Mesenchymal stem cell (in vitro differentiated cells and primary cell): ENCODE measurements around the gene L3MBTL1.

Source experiments
- DNase-seq: peaks from one replicate; pipeline ENCODE4 v3.0.0-alpha.2; 2013
- H2AFZ ChIP-seq: one replicate; pipeline ENCODE4 v1.6.1; 2013; ENCODE audit warnings: low read depth, mild to moderate bottlenecking, control low read depth, inconsistent platforms, low read length, moderate library complexity
- H2AK5ac ChIP-seq: 2 replicates; pipeline ENCODE4 v1.6.1; 2013; ENCODE audit warnings: low read length, moderate library complexity, mild to moderate bottlenecking, inconsistent platforms; ENCODE audit not compliant: severe bottlenecking
- H2BK120ac ChIP-seq: one replicate; pipeline ENCODE4 v1.6.1; 2013; ENCODE audit warnings: low read depth, mild to moderate bottlenecking, inconsistent platforms, low read length, moderate library complexity
- H2BK12ac ChIP-seq, 2 experiments: one replicate each; pipeline ENCODE4 v1.6.1; 2013; ENCODE audit warnings: inconsistent platforms in 2 of 2, low read length in 2 of 2, mild to moderate bottlenecking in 2 of 2, moderate library complexity in 2 of 2, control low read depth in 1 of 2
- H2BK15ac ChIP-seq: one replicate; pipeline ENCODE4 v1.6.1; 2013; ENCODE audit warnings: mild to moderate bottlenecking, low read depth, inconsistent platforms; ENCODE audit not compliant: poor library complexity, severe bottlenecking
- H2BK5ac ChIP-seq: 2 replicates; pipeline ENCODE4 v1.6.1; 2013; ENCODE audit warnings: low read depth, mild to moderate bottlenecking, low read length, control low read depth, inconsistent platforms; ENCODE audit not compliant: poor library complexity, severe bottlenecking
- H3K14ac ChIP-seq, 2 experiments: one replicate each; pipeline ENCODE4 v1.6.1; 2013; ENCODE audit warnings: inconsistent platforms in 2 of 2, low read length in 2 of 2, control low read depth in 1 of 2, mild to moderate bottlenecking in 1 of 2, moderate library complexity in 1 of 2
- H3K18ac ChIP-seq, 2 experiments: one replicate each; pipeline ENCODE4 v1.6.1; 2013; ENCODE audit warnings: inconsistent platforms in 2 of 2, low read length in 2 of 2, control low read depth in 1 of 2, low read depth in 1 of 2, mild to moderate bottlenecking in 1 of 2
- H3K23ac ChIP-seq, 2 experiments: one replicate each; pipeline ENCODE4 v1.6.1; 2013; ENCODE audit warnings: inconsistent platforms in 2 of 2, low read length in 2 of 2, mild to moderate bottlenecking in 2 of 2, moderate library complexity in 2 of 2, control low read depth in 1 of 2
- H3K27ac ChIP-seq: 2 replicates; pipeline ENCODE4 v1.5.1; 2013; ENCODE audit warnings: mild to moderate bottlenecking, moderate library complexity, low read length, control low read depth, inconsistent platforms; ENCODE audit not compliant: poor library complexity, severe bottlenecking
- H3K27me3 ChIP-seq, 2 experiments: 2 replicates each; pipeline versions ENCODE4 v1.6.1 to v1.7.0; 2013; ENCODE audit warnings: low read length in 2 of 2, mild to moderate bottlenecking in 2 of 2, moderate library complexity in 2 of 2, control low read depth in 1 of 2, inconsistent platforms in 1 of 2; ENCODE audit not compliant: control insufficient read depth in 1 of 2, insufficient read depth in 1 of 2
- H3K36me3 ChIP-seq, 2 experiments: 2 replicates each; pipeline versions ENCODE4 v1.6.1 to v1.7.0; 2013; ENCODE audit warnings: low read length in 2 of 2, control low read depth in 1 of 2, inconsistent platforms in 1 of 2, low read depth in 1 of 2, mild to moderate bottlenecking in 1 of 2; ENCODE audit not compliant: insufficient read depth in 2 of 2, control insufficient read depth in 1 of 2
- H3K4ac ChIP-seq, 2 experiments: one replicate each; pipeline ENCODE4 v1.6.1; 2013; ENCODE audit warnings: inconsistent platforms in 2 of 2, low read length in 2 of 2, mild to moderate bottlenecking in 2 of 2, moderate library complexity in 2 of 2, control low read depth in 1 of 2, low read depth in 1 of 2
- H3K4me1 ChIP-seq: 2 replicates; pipeline ENCODE4 v1.6.1; 2013; ENCODE audit warnings: low read depth, low read length, control low read depth; ENCODE audit not compliant: control insufficient read depth, insufficient read depth
- H3K4me2 ChIP-seq: 2 replicates; pipeline ENCODE4 v1.6.1; 2013; ENCODE audit warnings: low read length, mild to moderate bottlenecking, inconsistent platforms; ENCODE audit not compliant: poor library complexity, severe bottlenecking
- H3K4me3 ChIP-seq, 2 experiments: 2 replicates each; pipeline versions ENCODE4 v1.5.1 to v1.7.0; 2013; ENCODE audit warnings: low read length in 2 of 2, mild to moderate bottlenecking in 2 of 2, control low read depth in 1 of 2, low read depth in 1 of 2; ENCODE audit not compliant: insufficient read depth in 1 of 2
- H3K79me1 ChIP-seq: replicated peaks from 2 replicates; pipeline ENCODE4 v1.6.1; 2013; ENCODE audit warnings: mild to moderate bottlenecking, control low read depth, low read length, inconsistent platforms; ENCODE audit not compliant: poor library complexity, severe bottlenecking
- H3K9ac ChIP-seq: 2 replicates; pipeline ENCODE4 v1.7.0; 2013; ENCODE audit warnings: mild to moderate bottlenecking, low read length, moderate library complexity
- H3K9me3 ChIP-seq: 2 replicates; pipeline ENCODE4 v1.7.0; 2013; ENCODE audit warnings: mild to moderate bottlenecking, low read length; ENCODE audit not compliant: control insufficient read depth
- H4K8ac ChIP-seq: one replicate; pipeline ENCODE4 v1.6.1; 2013; ENCODE audit warnings: inconsistent platforms, mild to moderate bottlenecking, low read length, moderate library complexity
- H4K91ac ChIP-seq: one replicate; pipeline ENCODE4 v1.6.1; 2013; ENCODE audit warnings: mild to moderate bottlenecking, low read length, inconsistent platforms
- WGBS: methylation state at CpG from one replicate; pipeline ENCODE4 v1.1.7; 2013; ENCODE audit warnings: mixed read lengths; 5-methylcytosine and 5-hydroxymethylcytosine counted together

Gene L3MBTL1

GRCh38 chr20:43516251-43516824 is 8.8 kb downstream of the L3MBTL1 start:
- no peak overlapping the region for H3K14ac ChIP-seq
- H2AK5ac ChIP-seq: no peak overlapping the region
- WGBS: 88% methylated on average over 1 of the region's 1 CpG
- H3K79me1 ChIP-seq: peaks cover 19% of the 10 kb centered on the region
- H4K91ac ChIP-seq: no peak overlapping the region
- H3K4me2 ChIP-seq: no peak overlapping the region
- H2AFZ ChIP-seq: no peak overlapping the region
- DNase-seq: no peak
- H2BK12ac ChIP-seq: no peak overlapping the region
- H4K8ac ChIP-seq: no peak overlapping the region
- H3K27me3 ChIP-seq: no peaks in the 10 kb centered on the region
- no peak overlapping the region for H3K9ac ChIP-seq
- H3K4me3 ChIP-seq: no peak overlapping the region
- H2BK5ac ChIP-seq: no peak overlapping the region
- H3K18ac ChIP-seq: no peak overlapping the region
- no peak overlapping the region for H3K23ac ChIP-seq
- H3K4ac ChIP-seq: no peak overlapping the region
- H3K4me1 ChIP-seq: peaks cover 15% of the 10 kb centered on the region
- H2BK120ac ChIP-seq: no peak overlapping the region
- H2BK15ac ChIP-seq: no peak overlapping the region
- H3K36me3 ChIP-seq: peaks cover 0 to 20% of the 10 kb centered on the region in 2 experiments
- H3K27ac ChIP-seq: no peak overlapping the region
- H3K9me3 ChIP-seq: no peaks in the 10 kb centered on the region

GRCh38 chr20:43520074-43520630 is 12.7 kb downstream of the L3MBTL1 start:
- Histone ChIP-seq H2BK5ac (no peak overlapping the region), H3K4ac (no peak overlapping the region), H4K91ac (no peak overlapping the region), H2BK12ac (no peak overlapping the region), H3K9ac (no peak overlapping the region), H3K4me1 (peaks cover 5% of the 10 kb centered on the region), H3K14ac (no peak overlapping the region), H3K27ac (no peak overlapping the region), H4K8ac (no peak overlapping the region), H3K9me3 (peaks cover 6% of the 10 kb centered on the region), H2AFZ (no peak overlapping the region), H3K4me3 (no peak overlapping the region), H3K79me1 (peaks cover 10% of the 10 kb centered on the region), H2BK15ac (no peak overlapping the region), H3K4me2 (no peak overlapping the region), H3K36me3 (peaks cover 0 to 12% of the 10 kb centered on the region in 2 experiments), H2BK120ac (no peak overlapping the region), H3K23ac (no peak overlapping the region), H3K18ac (no peak overlapping the region), H3K27me3 (no peaks in the 10 kb centered on the region), H2AK5ac (no peak overlapping the region)
- WGBS: 100% methylated on average over 1 of the region's 1 CpG
- no peak for DNase-seq

GRCh38 chr20:43525021-43525420 is 17.5 kb downstream of the L3MBTL1 start:
- no peak overlapping the region for H2BK120ac ChIP-seq
- no peak overlapping the region for H3K4ac ChIP-seq
- no peaks in the 10 kb centered on the region for H3K4me1 ChIP-seq
- no peak overlapping the region for H2AK5ac ChIP-seq
- no peak overlapping the region for H3K4me2 ChIP-seq
- peaks cover 6% of the 10 kb centered on the region for H3K9me3 ChIP-seq
- DNase-seq: no peak
- H3K18ac ChIP-seq: no peak overlapping the region
- H3K4me3 ChIP-seq: no peak overlapping the region
- H4K8ac ChIP-seq: no peak overlapping the region
- no peak overlapping the region for H2BK12ac ChIP-seq
- 97% methylated on average over 5 of the region's 5 CpGs for WGBS
- H3K27ac ChIP-seq: no peak overlapping the region
- peaks cover 4% of the 10 kb centered on the region for H3K79me1 ChIP-seq
- H3K9ac ChIP-seq: no peak overlapping the region
- no peak overlapping the region for H4K91ac ChIP-seq
- H3K23ac ChIP-seq: no peak overlapping the region
- H2BK5ac ChIP-seq: no peak overlapping the region
- H2BK15ac ChIP-seq: no peak overlapping the region
- no peak overlapping the region for H2AFZ ChIP-seq
- no peak overlapping the region for H3K14ac ChIP-seq
- peaks cover 0 to 4% of the 10 kb centered on the region in 2 experiments for H3K27me3 ChIP-seq
- H3K36me3 ChIP-seq: peaks cover 0 to 11% of the 10 kb centered on the region in 2 experiments

- Histone ChIP-seq H3K4ac (no peak overlapping the region), H2BK120ac (no peak overlapping the region), H3K79me1 (peaks cover 2% of the 10 kb centered on the region), H3K23ac (peak overlapping the region in 1 of 2 experiments; percentile 1), H2AFZ (no peak overlapping the region), H3K4me2 (no peak overlapping the region), H3K36me3 (peaks cover 0 to 15% of the 10 kb centered on the region in 2 experiments), H3K9ac (no peak overlapping the region), H2BK5ac (no peak overlapping the region), H3K4me3 (no peak overlapping the region), H2BK15ac (no peak overlapping the region), H3K27ac (no peak overlapping the region), H3K9me3 (peaks cover 6% of the 10 kb centered on the region), H4K8ac (no peak overlapping the region), H3K14ac (no peak overlapping the region), H2BK12ac (no peak overlapping the region), H3K27me3 (peaks cover 0 to 4% of the 10 kb centered on the region in 2 experiments), H3K4me1 (peaks cover 6% of the 10 kb centered on the region), H2AK5ac (no peak overlapping the region), H3K18ac (no peak overlapping the region), H4K91ac (no peak overlapping the region)
- no peak for DNase-seq
- WGBS: 79% methylated on average over 8 of the region's 8 CpGs
Observed at GRCh38 chr20:43528258-43528875, 20.9 kb downstream of the L3MBTL1 start.
